AG09319 (cell line): ENCODE data around the gene BBS9.

Source experiments
- DNase-seq: peaks from one replicate; pipeline ENCODE4 v3.0.0-alpha.2; 2010; ENCODE audit warnings: low read depth; ENCODE audit errors: extremely low read depth
- CTCF ChIP-seq: IDR thresholded peaks from 2 replicates; pipeline ENCODE4 v1.5.1; 2011; ENCODE audit warnings: low read depth, mild to moderate bottlenecking, inconsistent platforms, low read length, moderate library complexity

BBS9 gene

GRCh38 chr7:33355386-33355785 lies 226.0 kb downstream of the BBS9 start:
- DNase-seq: no peak
- TF ChIP-seq CTCF: no peak

GRCh38 chr7:33356336-33356735 lies 227.0 kb downstream of the BBS9 start:
- DNase-seq: no peak
- TF ChIP-seq CTCF: no peak

- TF ChIP-seq CTCF: no peak
These were observed 228.5 kb downstream of the BBS9 start for GRCh38 chr7:33357846-33358245.

GRCh38 chr7:33369888-33370287 lies 240.5 kb downstream of the BBS9 start:
- no peak for TF ChIP-seq CTCF
- no peak for DNase-seq

More at GRCh38 chr7:33357846-33358245, 228.5 kb downstream of the BBS9 start:
- DNase-seq: no peak

- no peak for TF ChIP-seq CTCF
- no peak for DNase-seq
These were observed 243.8 kb downstream of the BBS9 start for GRCh38 chr7:33373195-33373594.

- no peak for DNase-seq
- TF ChIP-seq CTCF: no peak
These were observed 250.6 kb downstream of the BBS9 start for GRCh38 chr7:33379891-33380525.

- TF ChIP-seq CTCF: no peak
- DNase-seq: no peak
These were observed 259.0 kb downstream of the BBS9 start for GRCh38 chr7:33388332-33388731.
